HG02885 (cell line): ENCODE data around the gene POC1A.

Experiments
- ATAC-seq: cut with Tn5 transposase; IDR thresholded peaks from one replicate; pipeline ENCODE4 v1.9.1; 2021; ENCODE audit warnings: mild to moderate bottlenecking; ENCODE audit not compliant: unreplicated experiment, poor library complexity

POC1A gene

DNA sequence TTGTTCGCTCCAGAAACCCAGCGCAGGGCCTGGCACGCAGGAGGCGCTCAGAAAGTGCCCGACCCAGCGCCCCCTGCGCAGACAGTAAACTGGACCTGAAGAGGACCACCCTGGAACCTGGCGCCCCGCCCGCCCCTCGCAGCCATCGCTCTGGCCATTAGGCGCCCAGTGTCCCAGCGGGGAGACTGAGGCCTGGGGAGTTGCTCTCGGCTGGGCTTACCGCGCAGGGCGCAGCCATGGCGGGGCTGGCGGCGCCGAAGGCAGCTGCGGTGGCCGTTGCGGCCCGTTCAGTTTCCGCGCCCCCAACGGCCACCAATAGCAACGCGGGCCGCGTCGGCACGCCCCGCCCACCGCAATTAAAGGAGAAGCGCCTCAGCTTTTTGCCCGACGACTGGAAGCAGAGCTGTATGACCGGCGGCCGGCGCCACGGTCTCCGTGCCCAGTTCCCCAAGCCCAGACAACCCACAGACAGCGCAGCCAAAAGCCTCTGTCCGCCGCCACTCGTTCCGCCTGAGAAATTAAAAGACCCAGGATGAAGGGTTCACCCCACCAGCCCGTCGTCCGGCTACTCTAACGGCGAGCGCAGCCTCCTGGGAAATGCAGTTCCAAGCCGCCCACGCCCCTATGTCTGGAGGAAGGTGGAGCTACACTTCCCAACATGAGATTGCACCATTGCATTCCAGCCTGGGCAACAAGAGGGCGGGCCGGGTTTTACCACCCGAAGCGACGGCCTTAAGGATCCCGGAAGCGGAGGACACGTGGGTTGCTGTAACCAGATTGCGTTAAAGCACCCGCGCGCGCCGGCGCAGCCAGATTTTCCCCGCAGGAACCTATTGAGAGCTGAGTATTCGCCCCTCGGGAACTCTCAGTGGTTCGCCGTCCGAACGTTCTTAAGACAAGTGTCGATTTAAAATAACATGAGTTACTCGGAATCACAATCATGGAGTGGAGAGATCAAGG lies at the start of gene POC1A:
TSS of gene POC1A (minus strand) at position 289 of the 960 bp plus-strand sequence. CDS start at position 238, 51 bp downstream.
- ATAC-seq = peak; percentile 78

DNA sequence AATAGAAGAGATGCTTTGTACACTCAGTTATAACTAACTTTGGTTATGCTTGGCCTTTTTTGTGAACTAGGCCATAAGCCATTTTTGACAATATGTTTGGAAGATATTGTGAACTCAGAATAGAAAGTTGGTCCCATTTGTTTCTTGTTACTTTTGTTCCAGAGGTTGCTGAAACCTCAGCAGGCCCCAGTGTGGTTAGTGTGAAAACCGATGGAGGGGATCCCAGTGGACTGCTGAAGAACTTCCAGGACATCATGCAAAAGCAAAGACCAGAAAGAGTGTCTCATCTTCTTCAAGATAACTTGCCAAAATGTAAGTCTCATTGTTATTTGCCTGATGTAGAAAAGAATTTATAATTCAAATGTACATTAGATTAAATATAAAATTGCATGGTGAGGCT lies 49.5 kb upstream of the POC1A start:
- ATAC-seq = no peak

DNA sequence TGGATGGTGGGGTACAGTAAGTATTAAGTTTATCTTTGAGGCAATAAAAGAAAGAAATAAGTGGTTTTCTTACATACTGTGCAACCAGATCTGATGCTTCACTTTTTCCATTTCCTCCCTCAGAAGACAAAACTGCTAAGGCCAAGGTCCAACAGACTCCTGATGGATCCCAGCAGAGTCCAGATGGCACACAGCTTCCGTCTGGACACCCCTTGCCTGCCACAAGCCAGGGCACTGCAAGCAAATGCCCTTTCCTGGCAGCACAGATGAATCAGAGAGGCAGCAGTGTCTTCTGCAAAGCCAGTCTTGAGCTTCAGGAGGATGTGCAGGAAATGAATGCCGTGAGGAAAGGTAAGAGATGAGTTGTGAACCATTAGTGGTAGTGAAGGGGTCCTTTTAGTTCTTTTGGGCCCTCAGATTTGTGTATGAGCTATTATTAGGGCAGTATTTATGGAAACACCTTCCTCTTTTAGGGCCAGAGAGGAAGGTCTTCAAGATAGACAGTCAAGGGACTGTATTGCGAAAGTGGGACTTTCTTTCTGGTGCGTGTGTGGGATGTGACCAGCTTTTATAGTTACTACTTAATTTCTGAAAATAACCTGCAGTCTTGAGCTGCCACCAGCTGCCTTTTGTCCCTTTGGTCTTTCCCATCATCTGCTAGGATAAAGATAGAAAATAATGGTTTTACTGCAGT lies 48.3 kb upstream of the POC1A start:
- ATAC-seq = no peak

DNA sequence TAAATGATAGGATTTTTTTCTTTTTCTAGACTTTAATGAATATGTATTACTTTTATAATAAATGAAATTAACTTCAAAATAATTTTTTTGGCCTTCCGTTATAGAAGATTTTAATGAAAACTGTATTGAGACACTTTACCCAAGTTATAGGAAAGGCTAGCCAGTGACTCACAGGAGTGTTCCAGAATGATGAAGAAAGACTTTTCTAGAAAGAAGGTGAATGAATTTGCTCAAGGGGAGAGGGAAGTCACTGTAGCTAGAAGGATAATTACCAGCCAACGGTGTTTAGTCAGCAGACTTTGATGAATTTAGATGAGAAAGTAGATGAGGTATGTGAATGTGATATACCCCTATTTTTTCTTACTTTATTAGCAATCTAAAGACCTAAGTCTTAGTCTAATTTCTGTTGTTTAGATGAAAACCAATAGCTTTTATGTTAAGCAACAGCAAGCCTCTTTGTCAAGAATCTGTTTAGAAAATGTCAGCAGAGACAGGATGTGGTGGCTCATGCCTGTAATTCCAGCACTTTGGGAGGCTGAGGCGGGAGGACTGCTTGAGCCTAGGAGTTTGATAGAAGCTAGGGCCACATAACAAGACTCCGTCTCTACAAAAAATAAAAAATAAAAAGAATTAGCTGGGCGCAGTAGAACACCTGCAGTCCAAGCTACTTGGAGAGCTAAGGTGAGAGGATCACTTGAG lies 46.9 kb upstream of the POC1A start:
- ATAC-seq = no peak

DNA sequence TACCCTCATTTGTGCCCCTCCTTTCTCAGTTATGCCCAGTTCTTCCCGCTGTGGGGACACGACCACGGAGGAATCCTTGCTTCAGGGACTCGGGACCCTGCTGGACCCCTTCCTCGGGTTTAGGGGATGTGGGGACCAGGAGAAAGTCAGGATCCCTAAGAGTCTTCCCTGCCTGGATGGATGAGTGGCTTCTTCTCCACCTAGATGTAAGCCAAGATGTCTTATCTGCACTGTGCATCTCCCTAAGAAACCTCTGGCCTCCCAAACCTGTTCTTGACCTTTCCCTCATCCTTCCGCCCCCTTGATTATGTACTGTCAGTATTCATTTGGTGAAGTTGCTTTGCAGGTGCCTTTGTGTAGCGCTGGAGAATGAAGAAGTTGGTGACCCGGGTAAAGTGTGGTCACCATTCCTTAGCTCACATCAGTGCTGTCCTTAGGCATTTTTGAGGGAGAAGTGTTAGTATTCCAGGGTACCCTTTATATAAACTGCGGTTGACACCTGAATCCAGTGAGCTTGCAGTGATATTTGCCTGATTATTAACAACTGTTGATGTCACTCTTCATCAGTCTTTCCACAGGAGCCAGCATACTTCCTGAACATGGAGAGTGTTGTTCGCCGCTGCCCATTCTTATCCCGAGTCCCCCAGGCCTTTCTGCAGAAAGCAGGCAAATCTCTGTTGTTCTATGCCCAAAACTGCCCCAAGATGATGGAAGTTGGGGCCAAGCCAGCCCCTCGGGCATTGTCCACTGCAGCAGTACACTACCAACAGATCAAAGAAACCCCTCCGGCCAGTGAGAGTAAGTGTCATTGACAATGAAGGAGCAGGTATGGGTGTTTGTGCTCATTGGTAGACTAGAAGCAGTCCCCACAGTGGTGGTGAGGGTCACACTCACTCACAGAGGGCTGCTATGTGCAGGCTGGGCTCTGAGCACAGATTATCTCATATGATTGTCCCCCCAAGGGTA lies 44.7 kb upstream of the POC1A start:
- no peak for ATAC-seq

DNA sequence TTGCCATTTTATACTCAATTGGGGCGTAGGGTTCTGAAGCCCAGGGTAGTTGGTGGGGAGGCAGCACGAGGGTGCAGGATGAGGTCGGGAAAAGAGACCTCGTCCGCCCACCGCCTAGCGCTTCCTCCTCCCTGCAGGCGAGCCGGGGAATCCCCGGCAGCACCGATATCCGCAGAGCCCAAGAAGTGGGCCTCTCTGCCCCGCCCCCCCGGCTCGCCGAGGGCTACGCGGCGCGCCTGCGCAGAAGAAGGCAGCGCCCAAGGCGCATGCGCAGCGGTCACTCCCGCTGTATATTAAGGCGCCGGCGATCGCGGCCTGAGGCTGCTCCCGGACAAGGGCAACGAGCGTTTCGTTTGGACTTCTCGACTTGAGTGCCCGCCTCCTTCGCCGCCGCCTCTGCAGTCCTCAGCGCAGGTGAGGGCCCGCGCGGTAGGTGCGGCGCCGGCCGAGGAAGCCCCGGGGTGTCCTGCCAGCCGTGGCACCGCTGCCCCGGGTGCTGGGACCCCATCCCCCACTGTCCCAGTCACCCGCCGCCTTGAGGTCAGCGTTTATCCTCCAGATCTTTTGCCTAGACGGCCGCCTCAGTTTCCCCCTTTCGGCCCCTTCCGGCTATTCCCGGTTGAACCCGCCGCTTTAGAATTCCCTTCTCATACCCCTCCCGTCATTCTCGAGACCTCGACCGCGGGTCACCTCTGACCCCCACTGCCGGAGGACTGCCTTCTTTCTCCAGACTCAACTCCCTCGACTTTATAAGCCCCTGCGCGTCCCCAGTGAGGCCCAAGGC lies 43.8 kb upstream of the POC1A start, which contains the start of gene ALAS1:
TSS of gene ALAS1 (plus strand) at position 319 of the 784 bp plus-strand sequence. CDS start 1,082 bp downstream, outside the sequence.
- peak; percentile 86 for ATAC-seq

DNA sequence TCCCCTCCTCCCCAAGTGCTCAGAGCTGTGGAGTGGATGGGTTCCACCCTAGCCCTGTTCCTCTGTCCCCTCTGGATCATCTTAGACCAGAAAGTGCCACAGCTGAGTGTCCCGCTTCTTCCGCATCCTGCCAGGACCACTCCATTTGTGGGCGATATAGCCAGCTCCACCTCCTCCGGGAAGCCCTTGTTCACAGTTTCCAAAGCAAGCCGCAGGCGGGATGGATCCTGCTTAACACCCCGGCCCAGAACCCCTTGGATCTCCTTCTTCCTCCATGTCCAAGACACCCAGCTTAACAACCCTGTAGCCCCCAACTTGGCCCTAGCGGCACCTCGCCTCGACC lies 43.2 kb upstream of the POC1A start:
- ATAC-seq = no peak

DNA sequence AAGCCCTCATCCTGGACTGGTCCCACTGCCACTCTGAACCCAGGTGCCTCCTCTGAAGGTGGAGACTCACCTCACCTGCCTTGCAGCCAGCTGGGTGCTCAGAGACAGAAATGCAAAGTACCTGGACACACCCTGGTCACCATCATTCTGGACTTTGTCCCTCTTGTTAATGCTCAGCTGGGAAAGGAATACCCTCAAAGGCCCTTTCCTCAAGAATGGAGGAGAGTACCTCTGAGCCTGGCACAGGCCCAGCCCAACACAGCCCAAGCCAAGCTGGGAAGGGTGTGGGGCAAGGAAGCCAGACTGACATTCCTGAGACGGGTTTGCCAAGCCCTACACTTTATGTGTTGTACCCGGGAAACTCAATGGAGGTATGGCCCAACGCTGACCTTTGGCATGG lies 42.8 kb upstream of the POC1A start:
- no peak for ATAC-seq

DNA sequence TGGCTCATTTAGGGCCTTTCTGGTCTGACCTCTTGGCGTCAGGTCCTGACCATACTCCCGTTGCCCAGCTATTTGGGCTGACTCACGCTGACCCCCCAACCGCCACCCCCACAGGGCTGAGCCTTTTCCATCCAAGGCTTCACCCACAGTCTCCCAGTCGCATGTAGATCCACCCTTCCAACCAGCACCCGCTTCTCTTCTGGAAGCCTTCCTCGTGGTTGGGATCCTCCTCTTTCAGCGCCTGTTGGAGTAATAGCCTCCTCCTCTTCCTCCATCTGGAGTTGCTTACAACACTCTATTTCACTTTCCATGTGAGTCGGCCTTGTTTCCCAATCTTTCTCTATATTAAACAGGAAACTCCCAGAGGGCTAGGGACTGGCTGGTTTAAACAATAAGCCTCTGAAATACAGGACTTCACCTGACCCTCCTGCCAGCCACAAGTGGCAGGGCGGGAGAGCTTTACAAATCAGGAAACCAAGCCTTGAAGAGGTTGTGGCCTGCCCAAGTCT lies 41.7 kb upstream of the POC1A start:
- ATAC-seq = no peak

DNA sequence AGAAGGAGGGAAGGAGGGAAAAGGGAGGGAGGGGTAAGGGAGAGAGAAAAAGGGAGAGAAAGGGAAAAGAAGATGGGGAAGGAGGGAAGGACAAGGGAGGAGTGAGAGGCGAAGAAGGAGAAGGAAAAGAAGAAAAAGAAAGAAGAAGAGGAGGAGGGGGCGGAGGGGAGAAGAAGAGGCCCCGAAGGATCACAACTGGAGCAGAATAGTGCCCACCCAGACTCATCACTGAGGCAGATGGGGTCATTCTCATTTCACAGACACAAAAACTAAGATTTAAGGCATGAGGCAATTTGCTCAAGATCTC lies 41.0 kb upstream of the POC1A start:
- ATAC-seq = no peak

DNA sequence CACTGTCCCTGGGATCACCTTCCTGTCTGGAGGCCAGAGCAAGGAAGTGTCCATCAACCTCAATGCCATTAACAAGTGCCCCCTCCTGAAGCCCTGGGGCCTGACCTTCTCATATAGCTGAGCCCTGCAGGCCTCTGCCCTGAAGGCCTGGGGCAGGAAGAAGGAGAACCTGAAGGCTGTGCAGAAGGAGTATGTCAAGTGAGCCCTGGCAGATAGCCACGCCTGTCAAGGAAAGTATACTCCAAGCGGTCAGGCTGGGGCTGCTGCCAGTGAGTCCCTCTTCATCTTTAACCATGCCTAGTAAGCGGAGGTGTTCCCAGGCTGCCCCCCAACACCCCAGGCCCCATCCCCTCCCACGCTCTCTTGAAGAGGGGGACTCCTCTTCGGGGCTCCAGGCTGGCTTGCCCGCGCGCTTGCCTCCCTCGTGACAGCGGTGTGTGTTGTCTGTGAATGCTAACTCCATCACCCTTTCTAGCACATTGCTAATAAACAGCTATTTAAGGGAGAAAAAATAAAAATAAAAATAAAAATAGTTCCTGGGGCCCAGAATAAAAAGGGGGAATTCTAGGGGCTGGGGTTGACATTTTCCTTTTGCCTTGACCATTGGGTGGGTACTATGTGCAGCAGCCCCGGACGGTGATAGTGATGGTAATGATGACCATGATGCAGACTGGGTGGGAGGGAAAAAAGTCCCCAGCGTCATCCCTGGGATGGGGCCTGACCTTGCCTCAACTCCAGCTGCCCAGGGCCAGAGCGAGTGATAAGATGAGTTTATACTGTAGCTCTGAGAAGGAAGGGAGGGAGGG lies 40.5 kb upstream of the POC1A start:
- ATAC-seq = no peak

DNA sequence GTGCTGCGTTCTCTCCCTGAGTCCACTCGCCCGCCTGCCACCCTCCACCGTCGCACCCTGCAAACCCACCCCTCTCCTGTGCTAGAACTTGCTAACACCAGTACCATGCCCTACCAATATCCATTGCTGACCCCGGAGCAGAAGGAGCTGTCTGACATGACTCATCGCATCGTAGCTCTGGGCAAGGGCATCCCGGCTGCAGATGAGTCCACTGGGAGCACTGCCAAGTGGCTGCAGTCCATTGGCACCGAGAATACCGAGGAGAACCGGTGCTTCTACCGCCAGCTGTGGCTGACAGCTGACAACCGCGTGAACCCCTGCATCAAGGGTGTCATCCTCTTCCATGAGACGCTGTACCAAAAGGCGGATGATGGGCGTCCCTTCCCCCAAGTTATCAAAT lies 38.8 kb upstream of the POC1A start:
- ATAC-seq = no peak

DNA sequence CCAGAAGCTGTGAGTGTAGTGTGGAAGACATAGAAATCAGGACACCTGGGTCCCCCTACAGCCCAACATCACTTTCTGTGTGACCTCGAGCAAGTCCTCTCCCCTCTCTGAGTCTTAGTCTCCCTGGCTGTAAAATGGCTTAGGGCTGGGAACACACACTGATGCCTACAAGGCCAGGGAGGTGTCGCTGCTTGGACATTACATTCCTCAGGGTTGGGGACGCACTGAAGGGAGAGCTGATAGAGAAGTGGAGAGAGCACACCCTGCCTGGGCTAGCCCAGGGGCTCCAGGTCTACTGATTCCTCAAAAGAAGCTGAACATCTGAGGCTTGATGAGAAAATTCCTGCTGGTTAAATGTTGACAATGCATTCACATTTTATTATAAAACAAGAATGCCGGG lies 37.4 kb upstream of the POC1A start:
- ATAC-seq = no peak

DNA sequence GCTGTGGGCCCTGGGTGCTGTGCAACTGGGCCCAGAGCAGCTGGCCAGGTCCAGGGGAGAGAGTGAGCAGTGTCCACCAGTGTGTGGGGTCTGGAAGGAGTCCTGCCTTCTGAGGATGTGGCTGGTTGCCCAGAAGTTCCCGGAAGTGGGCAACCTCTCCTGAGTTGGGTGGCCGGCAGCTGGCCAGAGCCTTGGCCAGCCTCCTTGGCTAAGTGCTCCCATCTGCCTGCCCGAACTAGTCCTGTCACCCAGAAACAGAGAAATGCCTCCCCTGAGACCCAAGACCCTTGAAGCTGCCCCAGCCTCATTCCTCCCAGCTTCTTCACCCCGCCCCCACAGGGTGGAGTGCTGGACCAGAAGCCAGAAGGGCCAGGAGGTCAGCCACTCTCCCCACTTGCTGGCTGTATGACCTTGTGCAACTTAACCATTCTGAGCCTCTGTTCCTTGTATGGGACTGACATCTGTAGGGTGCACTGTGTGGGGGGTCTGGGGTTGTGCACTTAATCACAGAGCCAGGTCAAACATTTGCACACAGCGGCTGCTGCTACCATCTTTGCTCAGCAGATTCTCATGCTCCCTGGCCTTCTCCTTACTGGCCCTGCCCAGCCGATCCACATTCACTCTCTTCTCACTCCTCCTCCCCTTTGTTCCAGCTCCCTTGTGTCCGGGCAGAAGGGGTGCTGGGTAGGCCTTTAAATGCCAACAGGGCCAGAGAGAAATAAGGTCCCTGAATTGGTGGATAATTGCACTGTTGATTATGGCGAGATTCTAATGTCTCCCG lies 36.3 kb upstream of the POC1A start:
- ATAC-seq = no peak

DNA sequence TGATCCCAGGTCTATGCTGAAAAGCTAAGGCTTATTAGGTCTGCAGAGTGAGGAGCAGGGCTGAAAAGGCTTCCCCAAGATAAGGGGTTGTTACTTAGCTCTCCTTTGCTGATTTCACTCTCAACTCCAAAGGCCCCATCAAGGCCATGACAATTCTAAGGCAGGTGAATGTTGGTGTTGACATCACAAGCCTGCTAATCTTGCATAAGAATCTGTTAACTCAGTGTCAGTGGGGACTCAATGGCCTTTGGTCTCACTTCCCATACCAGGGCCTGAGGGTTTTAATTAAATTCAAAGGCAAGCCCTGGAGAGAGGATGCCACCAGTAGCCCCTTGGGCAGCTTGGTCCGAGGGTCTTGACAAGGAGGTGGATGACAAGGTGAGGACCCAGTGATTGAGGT lies 34.3 kb upstream of the POC1A start:
- no peak for ATAC-seq

DNA sequence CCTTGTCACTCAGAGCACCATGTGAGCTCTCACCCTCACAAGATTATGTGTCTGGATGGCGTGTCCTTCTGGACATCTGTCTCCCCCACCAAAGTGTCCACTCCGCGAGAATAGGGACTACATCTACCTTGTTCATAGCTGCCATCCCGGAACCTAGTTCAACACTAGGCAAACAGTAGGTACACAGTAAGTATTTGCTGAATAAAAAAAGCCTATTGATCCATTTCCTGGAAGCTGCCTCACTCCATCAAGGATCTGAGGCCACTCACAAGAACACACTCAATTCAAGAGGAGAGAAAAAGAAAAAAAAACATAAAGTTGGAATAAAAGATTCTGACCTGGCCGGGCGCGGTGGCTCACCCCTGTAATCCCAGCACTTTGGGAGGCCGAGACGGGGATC lies 32.5 kb upstream of the POC1A start:
- ATAC-seq = no peak

DNA sequence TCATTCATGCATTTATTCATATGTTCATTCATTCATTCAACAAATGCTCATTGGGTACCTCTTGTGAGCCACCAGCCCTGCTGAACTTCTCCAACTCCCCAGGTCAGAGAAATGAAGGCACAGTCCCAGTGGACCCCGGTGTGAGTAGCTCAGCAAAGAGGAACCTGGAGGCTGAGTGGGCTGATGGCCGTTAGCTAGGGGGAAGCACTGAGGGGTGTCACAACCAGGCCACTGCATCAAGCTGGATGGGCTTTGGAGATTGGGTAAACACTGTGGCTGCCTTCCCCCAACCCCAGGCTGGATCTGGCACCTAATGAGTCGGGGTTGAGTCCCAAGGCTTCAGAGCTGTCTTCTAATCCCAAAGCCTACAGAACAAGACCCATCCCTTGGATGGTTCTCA lies 31.6 kb upstream of the POC1A start:
- ATAC-seq = no peak
